Right renal pelvis (tissue), 4 donors: ENCODE results near the gene ISLR. TPM values are rescaled to one million over a fixed set of nuclear protein-coding genes. Genes with fewer than 3 reads are reported as not detected.

Experiments
- DNase-seq, 4 donors: peaks; one replicate each; pipeline ENCODE4 v3.0.0-alpha.2; 2013; ENCODE audit warnings: low read depth in 4 of 4, low spot score in 3 of 4, missing footprints in 1 of 4
- polyA plus RNA-seq, 4 donors: library from polyadenylated mRNA; unstranded; fragments of 120-200 nt; gene quantifications; one replicate each; pipeline ENCODE4 v1.2.1, GENCODE V29; 2013; ENCODE audit not compliant: insufficient read length in 4 of 4

ISLR gene
- polyA plus RNA-seq, 4 donors, result 50.5 to 72.9 (median 61.8) TPM

GRCh38 chr15:74209997-74210671, 36.6 kb downstream of the ISLR start:
- DNase-seq, result no peak

GRCh38 chr15:74210729-74211128, 37.2 kb downstream of the ISLR start:
- no peak for DNase-seq

GRCh38 chr15:74211656-74212055, 38.1 kb downstream of the ISLR start:
- no peak for DNase-seq

- DNase-seq, result no peak
Observed at GRCh38 chr15:74212494-74212893, 39.0 kb downstream of the ISLR start.

- no peak for DNase-seq
Observed at GRCh38 chr15:74213858-74214284, 40.4 kb downstream of the ISLR start.

- DNase-seq, result no peak
Observed at GRCh38 chr15:74214324-74215021, 41.0 kb downstream of the ISLR start.

GRCh38 chr15:74215958-74216357, 42.4 kb downstream of the ISLR start:
- no peak for DNase-seq

- no peak for DNase-seq
Observed at GRCh38 chr15:74216949-74217348, 43.4 kb downstream of the ISLR start.

- no peak for DNase-seq
Observed at GRCh38 chr15:74217907-74218885, 44.7 kb downstream of the ISLR start.

GRCh38 chr15:74220475-74221248, 47.2 kb downstream of the ISLR start:
- no peak for DNase-seq

- no peak for DNase-seq
Observed at GRCh38 chr15:74221399-74222239, 48.1 kb downstream of the ISLR start.

- DNase-seq, result no peak
Observed at GRCh38 chr15:74222240-74223119, 49.0 kb downstream of the ISLR start.

GRCh38 chr15:74225928-74226327, 52.4 kb downstream of the ISLR start:
- DNase-seq, result no peak

Other genes starting within 250 kb of the ISLR start
- 10 to 100 TPM; 80.8 to 86.6 (median 85.0) TPM for gene LOXL1, start 247.2 kb upstream of the ISLR start, polyA plus RNA-seq
- 10 to 100 TPM in 3 of 4 donors, 1 to 10 TPM in 1; 8.9 to 16.8 (median 11.5) TPM for gene STOML1, start 181.4 kb upstream of the ISLR start, polyA plus RNA-seq
- 10 to 100 TPM; 24.3 to 34.1 (median 29.5) TPM for gene PML, start 179.0 kb upstream of the ISLR start, polyA plus RNA-seq
- gene GOLGA6A, start 91.2 kb upstream of the ISLR start, polyA plus RNA-seq, result under 1 TPM in 3 of 4 donors, not detected in 1; 0.06 to 0.18 (median 0.09) TPM
- gene ISLR2, start 43.1 kb upstream of the ISLR start, polyA plus RNA-seq, result 1 to 10 TPM in 1 of 4 donors, under 1 TPM in 3; 0.57 to 1.5 (median 0.72) TPM
- 10 to 100 TPM; 25.6 to 36.8 (median 33.1) TPM for gene STRA6, start 29.1 kb downstream of the ISLR start, polyA plus RNA-seq
- gene CCDC33, start 62.6 kb downstream of the ISLR start, polyA plus RNA-seq, result 1 to 10 TPM; 3.9 to 6.2 (median 5.2) TPM
- gene CYP11A1, start 193.9 kb downstream of the ISLR start, polyA plus RNA-seq, result 1 to 10 TPM in 2 of 4 donors, under 1 TPM in 2; 0.57 to 1.3 (median 1.1) TPM